HEK293 (cell line): Measurements from ENCODE around the gene POU2AF1.

Experiments
- ZFP37 ChIP-seq: fragments of 450-650 bp; formaldehyde crosslinking; IDR thresholded peaks from 2 replicates; pipeline ENCODE4 v1.5.1; 2016; ENCODE audit warnings: missing biosample characterization, missing genetic modification characterization
- TF ChIP-seq, protein P1 (sequence below): fragments of 450-650 bp; formaldehyde crosslinking; IDR thresholded peaks from 2 replicates; pipeline ENCODE4 v1.5.1; 2016; ENCODE audit warnings: missing biosample characterization, missing genetic modification characterization

GRCh38 chr11:111310088-111310487, 69.0 kb downstream of the POU2AF1 start:
- TF ChIP-seq, protein P1, sequence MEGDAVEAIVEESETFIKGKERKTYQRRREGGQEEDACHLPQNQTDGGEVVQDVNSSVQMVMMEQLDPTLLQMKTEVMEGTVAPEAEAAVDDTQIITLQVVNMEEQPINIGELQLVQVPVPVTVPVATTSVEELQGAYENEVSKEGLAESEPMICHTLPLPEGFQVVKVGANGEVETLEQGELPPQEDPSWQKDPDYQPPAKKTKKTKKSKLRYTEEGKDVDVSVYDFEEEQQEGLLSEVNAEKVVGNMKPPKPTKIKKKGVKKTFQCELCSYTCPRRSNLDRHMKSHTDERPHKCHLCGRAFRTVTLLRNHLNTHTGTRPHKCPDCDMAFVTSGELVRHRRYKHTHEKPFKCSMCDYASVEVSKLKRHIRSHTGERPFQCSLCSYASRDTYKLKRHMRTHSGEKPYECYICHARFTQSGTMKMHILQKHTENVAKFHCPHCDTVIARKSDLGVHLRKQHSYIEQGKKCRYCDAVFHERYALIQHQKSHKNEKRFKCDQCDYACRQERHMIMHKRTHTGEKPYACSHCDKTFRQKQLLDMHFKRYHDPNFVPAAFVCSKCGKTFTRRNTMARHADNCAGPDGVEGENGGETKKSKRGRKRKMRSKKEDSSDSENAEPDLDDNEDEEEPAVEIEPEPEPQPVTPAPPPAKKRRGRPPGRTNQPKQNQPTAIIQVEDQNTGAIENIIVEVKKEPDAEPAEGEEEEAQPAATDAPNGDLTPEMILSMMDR (tag by site-specific recombination): no peak
- no peak for TF ChIP-seq ZFP37 (tag by site-specific recombination)
